Calu3 (cell line): ENCODE measurements around the gene CSRNP3. TPM values are rescaled to one million over a fixed set of nuclear protein-coding genes. Genes with fewer than 3 reads are reported as not detected.

ENCODE experiments used
- BruUV-seq: library from RNA; stranded (reverse); fragments of 400-500 nt; replicated peaks from 2 replicates; lab custom pipeline; 2021; lab: Mats Ljungman, UMichigan
- CTCF ChIA-PET: fragments of 300-600 bp; sonication (Branson Sonifier 250); formaldehyde crosslinking; loops from one replicate; lab custom pipeline; 2022; ENCODE audit warnings: antibody characterized with exemption; lab: Charles Lee
- DNase-seq: peaks from one replicate; pipeline ENCODE4 v3.0.0; 2022
- H3K27ac Mint-ChIP-seq: one replicate; pipeline ENCODE4 v1.8.0; 2022; ENCODE audit warnings: mixed read lengths; ENCODE audit not compliant: unreplicated experiment
- H3K27me3 Mint-ChIP-seq: one replicate; pipeline ENCODE4 v1.8.0; 2022; ENCODE audit warnings: mixed read lengths; ENCODE audit not compliant: unreplicated experiment
- H3K36me3 Mint-ChIP-seq: one replicate; pipeline ENCODE4 v1.8.0; 2022; ENCODE audit warnings: mild to moderate bottlenecking, moderate library complexity, mixed read lengths; ENCODE audit not compliant: insufficient read depth, unreplicated experiment
- H3K4me1 Mint-ChIP-seq: one replicate; pipeline ENCODE4 v1.8.0; 2022; ENCODE audit warnings: mild to moderate bottlenecking, low read depth, mixed read lengths; ENCODE audit not compliant: unreplicated experiment
- H3K4me3 Mint-ChIP-seq: one replicate; pipeline ENCODE4 v1.8.0; 2022; ENCODE audit warnings: mild to moderate bottlenecking, low read depth, moderate library complexity, mixed read lengths; ENCODE audit not compliant: unreplicated experiment
- H3K9me3 Mint-ChIP-seq: one replicate; pipeline ENCODE4 v1.8.0; 2022; ENCODE audit warnings: low read depth, mixed read lengths; ENCODE audit not compliant: unreplicated experiment
- CTCF ChIP-seq: fragments of 200-600 bp; IDR thresholded peaks from one replicate; pipeline ENCODE4 v1.8.0; 2022; ENCODE audit warnings: antibody characterized with exemption; ENCODE audit not compliant: unreplicated experiment
- intact Hi-C: fragments of 100-400 bp; cut with micrococcal nuclease; formaldehyde crosslinking; loops from one replicate; pipeline ENCODE4 v1.10.0; 2022; ENCODE audit not compliant: unreplicated experiment
- total RNA-seq: library from RNA; stranded (reverse); gene quantifications from 2 replicates; pipeline ENCODE4 v1.2.3, GENCODE V29; 2022

The CSRNP3 gene
- total RNA-seq, 1 experiment from 2014 or later = 1.8 TPM

- intact Hi-C loops = no loop called here
- BruUV-seq = no TSS peak
- H3K4me1 Mint-ChIP-seq = no peaks in the 10 kb centered on the region
- no peak overlapping the region for H3K4me3 Mint-ChIP-seq
- H3K9me3 Mint-ChIP-seq = no peaks in the 10 kb centered on the region
- no peaks in the 10 kb centered on the region for H3K27me3 Mint-ChIP-seq
- CTCF ChIA-PET = no interaction called here
- no peak for DNase-seq
- H3K36me3 Mint-ChIP-seq = no peaks in the 10 kb centered on the region
- no peak for TF ChIP-seq CTCF
- no peak overlapping the region for H3K27ac Mint-ChIP-seq
These were observed 26.0 kb upstream of the CSRNP3 start for GRCh38 chr2:165443511-165443910.

GRCh38 chr2:165448406-165448805, 21.1 kb upstream of the CSRNP3 start:
- Mint-ChIP-seq H3K27me3 (no peaks in the 10 kb centered on the region), H3K9me3 (no peaks in the 10 kb centered on the region), H3K4me3 (no peak overlapping the region), H3K36me3 (no peaks in the 10 kb centered on the region), H3K27ac (no peak overlapping the region), H3K4me1 (no peaks in the 10 kb centered on the region)
- intact Hi-C loops = no loop called here
- BruUV-seq = no TSS peak
- CTCF ChIA-PET = no interaction called here
- no peak for TF ChIP-seq CTCF
- DNase-seq = no peak

- H3K27ac Mint-ChIP-seq = no peak overlapping the region
These were observed 19.3 kb upstream of the CSRNP3 start for GRCh38 chr2:165450156-165450555.

GRCh38 chr2:165452327-165452726, 17.2 kb upstream of the CSRNP3 start:
- no peak overlapping the region for H3K27ac Mint-ChIP-seq
- H3K36me3 Mint-ChIP-seq = no peaks in the 10 kb centered on the region
- DNase-seq = no peak
- intact Hi-C loops = no loop called here
- H3K4me3 Mint-ChIP-seq = no peak overlapping the region
- no peaks in the 10 kb centered on the region for H3K9me3 Mint-ChIP-seq
- TF ChIP-seq CTCF = no peak
- CTCF ChIA-PET = no interaction called here
- no peaks in the 10 kb centered on the region for H3K4me1 Mint-ChIP-seq
- no peaks in the 10 kb centered on the region for H3K27me3 Mint-ChIP-seq
- BruUV-seq = no TSS peak

More at GRCh38 chr2:165450156-165450555, 19.3 kb upstream of the CSRNP3 start:
- no peaks in the 10 kb centered on the region for H3K4me1 Mint-ChIP-seq
- no peaks in the 10 kb centered on the region for H3K9me3 Mint-ChIP-seq
- no peak overlapping the region for H3K4me3 Mint-ChIP-seq
- no peaks in the 10 kb centered on the region for H3K27me3 Mint-ChIP-seq
- no TSS peak for BruUV-seq
- intact Hi-C loops = no loop called here
- CTCF ChIA-PET = no interaction called here
- DNase-seq = no peak
- no peak for TF ChIP-seq CTCF
- H3K36me3 Mint-ChIP-seq = no peaks in the 10 kb centered on the region
